GM23338 (cell line): ENCODE results near the gene GALC. TPM values are rescaled to one million over a fixed set of nuclear protein-coding genes. Genes with fewer than 3 reads are reported as not detected.
A peak's percentile ranks its signal among the peaks of the same experiment; 100 is the strongest.

Source experiments
- ATAC-seq: fragments of 200-7000 bp; cut with Tn5 transposase; 3 replicates; pipeline ENCODE4 v1.9.1; 2020
- DNase-seq: peaks from one replicate; pipeline ENCODE4 v3.0.0-alpha.2; 2015; ENCODE audit warnings: low spot score
- H2AFZ ChIP-seq: fragments of 200-600 bp; sonication (generic); 2 replicates; pipeline ENCODE4 v1.8.0; 2016; ENCODE audit warnings: antibody characterized with exemption, mild to moderate bottlenecking, moderate library complexity
- H3F3A ChIP-seq: fragments of 200-600 bp; sonication (generic); replicated peaks from 2 replicates; pipeline ENCODE4 v1.8.0; 2017; ENCODE audit warnings: antibody characterized with exemption, mixed run types, low read depth
- H3K27ac ChIP-seq: fragments of 200-600 bp; sonication (generic); 2 replicates; pipeline ENCODE4 v1.6.1; 2016; ENCODE audit warnings: low read depth
- H3K27me3 ChIP-seq: fragments of 200-600 bp; sonication (generic); 2 replicates; pipeline ENCODE4 v1.8.0; 2016; ENCODE audit warnings: mild to moderate bottlenecking, mixed run types, moderate library complexity; ENCODE audit not compliant: insufficient read depth
- H3K36me3 ChIP-seq: fragments of 200-600 bp; sonication (generic); 2 replicates; pipeline ENCODE4 v1.8.0; 2016; ENCODE audit warnings: mild to moderate bottlenecking; ENCODE audit not compliant: insufficient read depth
- H3K4me1 ChIP-seq: fragments of 200-600 bp; sonication (generic); 2 replicates; pipeline ENCODE4 v1.8.0; 2016; ENCODE audit warnings: mild to moderate bottlenecking, moderate library complexity; ENCODE audit not compliant: insufficient read depth
- H3K4me2 ChIP-seq: fragments of 200-600 bp; sonication (generic); 2 replicates; pipeline ENCODE4 v1.7.1; 2017; ENCODE audit warnings: mixed run types
- H3K4me3 ChIP-seq: fragments of 200-600 bp; sonication (generic); 2 replicates; pipeline ENCODE4 v1.6.1; 2016; ENCODE audit warnings: mixed run types
- H3K79me2 ChIP-seq: fragments of 200-600 bp; sonication (generic); replicated peaks from 2 replicates; pipeline ENCODE4 v1.8.0; 2017; ENCODE audit warnings: mild to moderate bottlenecking; ENCODE audit not compliant: insufficient read depth
- H3K9me2 ChIP-seq: fragments of 200-600 bp; sonication (generic); 2 replicates; pipeline ENCODE4 v1.8.0; 2017; ENCODE audit not compliant: insufficient read depth
- H4K20me1 ChIP-seq: fragments of 200-600 bp; sonication (generic); replicated peaks from 2 replicates; pipeline ENCODE4 v1.8.0; 2017; ENCODE audit warnings: mild to moderate bottlenecking; ENCODE audit not compliant: insufficient read depth
- H3K27ac Mint-ChIP-seq: 2 replicates; pipeline ENCODE4 v1.8.0; 2020; ENCODE audit warnings: inconsistent platforms, mild to moderate bottlenecking, moderate library complexity, mixed read lengths
- H3K27me3 Mint-ChIP-seq: 3 replicates; pipeline ENCODE4 v1.8.0; 2022; ENCODE audit warnings: low read depth, mild to moderate bottlenecking, moderate library complexity, mixed read lengths, inconsistent platforms; ENCODE audit not compliant: insufficient read depth, poor library complexity
- H3K36me3 Mint-ChIP-seq: 3 replicates; pipeline ENCODE4 v1.8.0; 2021; ENCODE audit warnings: low read depth, mild to moderate bottlenecking, inconsistent platforms, moderate library complexity, mixed read lengths
- H3K4me1 Mint-ChIP-seq: 3 replicates; pipeline ENCODE4 v1.8.0; 2020; ENCODE audit warnings: mild to moderate bottlenecking, inconsistent platforms, mixed read lengths
- H3K4me3 Mint-ChIP-seq: 3 replicates; pipeline ENCODE4 v1.8.0; 2021; ENCODE audit warnings: moderate library complexity, mild to moderate bottlenecking, inconsistent platforms, mixed read lengths
- H3K9me3 Mint-ChIP-seq: 3 replicates; pipeline ENCODE4 v1.8.0; 2020; ENCODE audit warnings: moderate library complexity, mild to moderate bottlenecking, inconsistent platforms, mixed read lengths
- CREB1 ChIP-seq: fragments of 250-450 bp; sonication (Bioruptor Pico); IDR thresholded peaks from 2 replicates; pipeline ENCODE4 v1.5.0; 2020; ENCODE audit warnings: low read depth, mild to moderate bottlenecking, moderate library complexity
- ETS1 ChIP-seq: IDR thresholded peaks from 2 replicates; pipeline ENCODE4 v1.6.1; 2016; ENCODE audit warnings: antibody characterized with exemption
- EZH2phosphoT487 ChIP-seq: fragments of 200-600 bp; sonication (generic); IDR thresholded peaks from one replicate; pipeline ENCODE4 v1.8.1; 2018; ENCODE audit warnings: antibody characterized with exemption; ENCODE audit not compliant: unreplicated experiment
- JUNB ChIP-seq: IDR thresholded peaks from one replicate; pipeline ENCODE4 v1.6.1; 2016; ENCODE audit warnings: antibody characterized with exemption; ENCODE audit not compliant: unreplicated experiment
- NANOG ChIP-seq: IDR thresholded peaks from 2 replicates; pipeline ENCODE4 v1.6.1; 2016; ENCODE audit warnings: antibody characterized with exemption, borderline replicate concordance
- POLR2AphosphoS5 ChIP-seq: IDR thresholded peaks from 2 replicates; pipeline ENCODE4 v1.6.1; 2016; ENCODE audit warnings: antibody characterized with exemption, low read depth
- STAT1 ChIP-seq: IDR thresholded peaks from one replicate; pipeline ENCODE4 v1.6.1; 2016; ENCODE audit warnings: antibody characterized with exemption; ENCODE audit not compliant: unreplicated experiment
- ZNF114 ChIP-seq: fragments of 250-450 bp; sonication (Bioruptor Pico); IDR thresholded peaks from 2 replicates; pipeline ENCODE4 v1.5.0; 2020; ENCODE audit warnings: mild to moderate bottlenecking, moderate library complexity
- polyA plus RNA-seq: library from polyadenylated mRNA; unstranded; fragments of >200 nt; fragmentation: Nextera tagmentation; extraction: Ambion mirVana; gene quantifications from 2 replicates; pipeline ENCODE4 v1.2.1, GENCODE V29; 2016
- total RNA-seq: library from RNA; depleted of rRNA; stranded (reverse); fragments of >200 nt; shearing (Covaris generic); gene quantifications from 2 replicates; pipeline ENCODE4 v1.2.3, GENCODE V29; 2014
- TF ChIP-seq, protein P1 (sequence below), 2 experiments: fragments of 200-600 bp in 1 of 2; sonication (generic) in 1 of 2; conservative IDR thresholded peaks; 2 replicates each; pipeline versions ENCODE4 v1.5.1 to v1.6.1; 2016 to 2017; ENCODE audit warnings: antibody characterized with exemption in 2 of 2, low read depth in 2 of 2, mild to moderate bottlenecking in 2 of 2, moderate library complexity in 1 of 2
- TF ChIP-seq, protein P2 (sequence below): IDR thresholded peaks from one replicate; pipeline ENCODE4 v1.6.1; 2018; ENCODE audit warnings: antibody characterized with exemption; ENCODE audit not compliant: unreplicated experiment

Gene GALC
- total and polyA plus RNA-seq, 2 experiments from 2014 or later, result 3.4 to 12.9 TPM

- no peak overlapping the region for H3K27ac Mint-ChIP-seq
- H3K4me1 Mint-ChIP-seq, result peaks cover 13% of the 10 kb centered on the region
- no peak overlapping the region for H3K27ac ChIP-seq
These were observed 24.6 kb upstream of the GALC start for GRCh38 chr14:88017535-88017934.

DNA sequence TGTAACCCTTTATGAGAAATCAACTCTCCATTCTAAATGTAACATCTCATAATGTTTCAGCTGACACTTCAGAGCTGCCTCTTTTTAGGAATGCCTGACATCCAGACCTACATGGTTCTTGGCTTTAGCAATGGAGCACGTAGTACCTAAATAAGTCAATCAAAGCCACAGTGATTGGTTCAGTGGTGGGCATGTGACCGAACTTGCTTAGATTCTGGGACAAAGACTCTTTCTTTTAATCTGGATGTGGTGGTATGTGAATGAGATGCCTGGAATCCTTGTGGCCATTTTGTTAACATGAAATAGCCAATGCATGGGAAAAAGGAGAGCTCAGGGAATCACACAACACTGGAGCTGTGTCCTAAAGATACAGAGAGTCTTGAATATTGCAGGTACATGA lies 23.8 kb upstream of the GALC start:
- Mint-ChIP-seq H3K27ac (no peak overlapping the region), H3K4me3 (no peak overlapping the region), H3K4me1 (peaks cover 13% of the 10 kb centered on the region), H3K9me3 (no peaks in the 10 kb centered on the region), H3K27me3 (peaks cover 2% of the 10 kb centered on the region), H3K36me3 (no peaks in the 10 kb centered on the region)
- Histone ChIP-seq H3K4me2 (no peak overlapping the region), H3K4me3 (no peak overlapping the region), H4K20me1 (no peaks in the 10 kb centered on the region), H3K36me3 (no peaks in the 10 kb centered on the region), H3K79me2 (no peaks in the 10 kb centered on the region), H3K9me2 (peaks cover 12% of the 10 kb centered on the region; the same call in 1 of the 2 replicates), H3F3A (no peaks in the 10 kb centered on the region), H3K27ac (no peak overlapping the region), H3K4me1 (peaks cover 3% of the 10 kb centered on the region; the same call in 1 of the 2 replicates), H2AFZ (no peak overlapping the region), H3K27me3 (no peaks in the 10 kb centered on the region)
- ATAC-seq (no peak), DNase-seq (no peak)
- no peak for TF ChIP-seq JUNB
- TF ChIP-seq, protein P1, sequence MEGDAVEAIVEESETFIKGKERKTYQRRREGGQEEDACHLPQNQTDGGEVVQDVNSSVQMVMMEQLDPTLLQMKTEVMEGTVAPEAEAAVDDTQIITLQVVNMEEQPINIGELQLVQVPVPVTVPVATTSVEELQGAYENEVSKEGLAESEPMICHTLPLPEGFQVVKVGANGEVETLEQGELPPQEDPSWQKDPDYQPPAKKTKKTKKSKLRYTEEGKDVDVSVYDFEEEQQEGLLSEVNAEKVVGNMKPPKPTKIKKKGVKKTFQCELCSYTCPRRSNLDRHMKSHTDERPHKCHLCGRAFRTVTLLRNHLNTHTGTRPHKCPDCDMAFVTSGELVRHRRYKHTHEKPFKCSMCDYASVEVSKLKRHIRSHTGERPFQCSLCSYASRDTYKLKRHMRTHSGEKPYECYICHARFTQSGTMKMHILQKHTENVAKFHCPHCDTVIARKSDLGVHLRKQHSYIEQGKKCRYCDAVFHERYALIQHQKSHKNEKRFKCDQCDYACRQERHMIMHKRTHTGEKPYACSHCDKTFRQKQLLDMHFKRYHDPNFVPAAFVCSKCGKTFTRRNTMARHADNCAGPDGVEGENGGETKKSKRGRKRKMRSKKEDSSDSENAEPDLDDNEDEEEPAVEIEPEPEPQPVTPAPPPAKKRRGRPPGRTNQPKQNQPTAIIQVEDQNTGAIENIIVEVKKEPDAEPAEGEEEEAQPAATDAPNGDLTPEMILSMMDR (conservative IDR thresholded peaks at IDR 0.05; ENCODE audit: low read depth in 2 of 2), result no peak
- TF ChIP-seq EZH2phosphoT487, result no peak
- TF ChIP-seq ETS1, result no peak
- TF ChIP-seq POLR2AphosphoS5, result no peak
- no peak for TF ChIP-seq CREB1 (CRISPR knock-in tag)
- no peak for TF ChIP-seq ZNF114 (CRISPR knock-in tag)
- TF ChIP-seq, protein P2, sequence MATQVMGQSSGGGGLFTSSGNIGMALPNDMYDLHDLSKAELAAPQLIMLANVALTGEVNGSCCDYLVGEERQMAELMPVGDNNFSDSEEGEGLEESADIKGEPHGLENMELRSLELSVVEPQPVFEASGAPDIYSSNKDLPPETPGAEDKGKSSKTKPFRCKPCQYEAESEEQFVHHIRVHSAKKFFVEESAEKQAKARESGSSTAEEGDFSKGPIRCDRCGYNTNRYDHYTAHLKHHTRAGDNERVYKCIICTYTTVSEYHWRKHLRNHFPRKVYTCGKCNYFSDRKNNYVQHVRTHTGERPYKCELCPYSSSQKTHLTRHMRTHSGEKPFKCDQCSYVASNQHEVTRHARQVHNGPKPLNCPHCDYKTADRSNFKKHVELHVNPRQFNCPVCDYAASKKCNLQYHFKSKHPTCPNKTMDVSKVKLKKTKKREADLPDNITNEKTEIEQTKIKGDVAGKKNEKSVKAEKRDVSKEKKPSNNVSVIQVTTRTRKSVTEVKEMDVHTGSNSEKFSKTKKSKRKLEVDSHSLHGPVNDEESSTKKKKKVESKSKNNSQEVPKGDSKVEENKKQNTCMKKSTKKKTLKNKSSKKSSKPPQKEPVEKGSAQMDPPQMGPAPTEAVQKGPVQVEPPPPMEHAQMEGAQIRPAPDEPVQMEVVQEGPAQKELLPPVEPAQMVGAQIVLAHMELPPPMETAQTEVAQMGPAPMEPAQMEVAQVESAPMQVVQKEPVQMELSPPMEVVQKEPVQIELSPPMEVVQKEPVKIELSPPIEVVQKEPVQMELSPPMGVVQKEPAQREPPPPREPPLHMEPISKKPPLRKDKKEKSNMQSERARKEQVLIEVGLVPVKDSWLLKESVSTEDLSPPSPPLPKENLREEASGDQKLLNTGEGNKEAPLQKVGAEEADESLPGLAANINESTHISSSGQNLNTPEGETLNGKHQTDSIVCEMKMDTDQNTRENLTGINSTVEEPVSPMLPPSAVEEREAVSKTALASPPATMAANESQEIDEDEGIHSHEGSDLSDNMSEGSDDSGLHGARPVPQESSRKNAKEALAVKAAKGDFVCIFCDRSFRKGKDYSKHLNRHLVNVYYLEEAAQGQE, result no peak
- TF ChIP-seq NANOG, result no peak

More at GRCh38 chr14:88017535-88017934, 24.6 kb upstream of the GALC start:
- peaks cover 2% of the 10 kb centered on the region for H3K27me3 Mint-ChIP-seq
- Histone ChIP-seq H3K4me2 (no peak overlapping the region), H3K4me1 (peaks cover 3% of the 10 kb centered on the region; the same call in 1 of the 2 replicates), H3K36me3 (no peaks in the 10 kb centered on the region), H3K27me3 (no peaks in the 10 kb centered on the region), H3K79me2 (no peaks in the 10 kb centered on the region), H3F3A (no peaks in the 10 kb centered on the region), H2AFZ (peak overlapping the region; percentile 78), H3K4me3 (no peak overlapping the region), H3K9me2 (peaks cover 12% of the 10 kb centered on the region; the same call in 1 of the 2 replicates), H4K20me1 (no peaks in the 10 kb centered on the region)
- DNase-seq (no peak), ATAC-seq (no peak)
- no peaks in the 10 kb centered on the region for H3K9me3 Mint-ChIP-seq
- H3K4me3 Mint-ChIP-seq, result no peak overlapping the region
- no peak for TF ChIP-seq JUNB
- TF ChIP-seq CREB1 (CRISPR knock-in tag), result no peak
- no peak for TF ChIP-seq ZNF114 (CRISPR knock-in tag)
- no peak for TF ChIP-seq EZH2phosphoT487
- TF ChIP-seq ETS1, result no peak
- TF ChIP-seq STAT1, result no peak
- H3K36me3 Mint-ChIP-seq, result no peaks in the 10 kb centered on the region
